Colonic mucosa (tissue), 4 donors: ENCODE data around the gene PTPRT. TPM values are rescaled to one million over a fixed set of nuclear protein-coding genes. Genes with fewer than 3 reads are reported as not detected.

ENCODE experiments used
- DNase-seq: peaks from one replicate; pipeline ENCODE4 v3.0.0-alpha.2; 2020
- H3K27ac ChIP-seq: fragments of 200-600 bp; one replicate; pipeline ENCODE4 v1.8.0; 2021
- H3K27me3 ChIP-seq: fragments of 200-600 bp; one replicate; pipeline ENCODE4 v1.8.0; 2021
- H3K36me3 ChIP-seq: fragments of 200-600 bp; one replicate; pipeline ENCODE4 v1.8.0; 2021
- H3K4me1 ChIP-seq: fragments of 200-600 bp; one replicate; pipeline ENCODE4 v1.8.0; 2021; ENCODE audit warnings: mild to moderate bottlenecking
- H3K4me3 ChIP-seq: fragments of 200-600 bp; one replicate; pipeline ENCODE4 v1.8.0; 2021
- H3K9ac ChIP-seq, 2 donors: one replicate each; pipeline ENCODE4 v1.7.0; 2013; ENCODE audit warnings: control low read depth in 2 of 2, low read depth in 2 of 2, low read length in 2 of 2
- H3K9me3 ChIP-seq: fragments of 200-600 bp; one replicate; pipeline ENCODE4 v1.8.0; 2021
- intact Hi-C: fragments of 100-400 bp; cut with DNase I; formaldehyde crosslinking; loops from one replicate; pipeline ENCODE4 v1.14.1; 2022
- total RNA-seq, 2 donors: library from RNA; stranded (reverse); fragmentation: NEBNext Ultra II Directional in 1 of 2; extraction: Animal tissue kit (Norgen Biotek cat#: 25700) in 1 of 2; gene quantifications; one replicate each; pipeline ENCODE4 v1.2.1, GENCODE V29; 2021
- TF ChIP-seq, protein P1 (sequence below): fragments of 200-600 bp; IDR thresholded peaks from one replicate; pipeline ENCODE4 v1.8.0; 2022; ENCODE audit warnings: antibody characterized with exemption, mild to moderate bottlenecking
- donor health status: healthy.
- donor health status: DM: no; HTN: no; CAD: no.
- donor health status: DM: no; HTN: no; CAD: no.

The PTPRT gene
- total RNA-seq, 2 donors from 2014 or later: 0.11 to 0.12 TPM

DNA sequence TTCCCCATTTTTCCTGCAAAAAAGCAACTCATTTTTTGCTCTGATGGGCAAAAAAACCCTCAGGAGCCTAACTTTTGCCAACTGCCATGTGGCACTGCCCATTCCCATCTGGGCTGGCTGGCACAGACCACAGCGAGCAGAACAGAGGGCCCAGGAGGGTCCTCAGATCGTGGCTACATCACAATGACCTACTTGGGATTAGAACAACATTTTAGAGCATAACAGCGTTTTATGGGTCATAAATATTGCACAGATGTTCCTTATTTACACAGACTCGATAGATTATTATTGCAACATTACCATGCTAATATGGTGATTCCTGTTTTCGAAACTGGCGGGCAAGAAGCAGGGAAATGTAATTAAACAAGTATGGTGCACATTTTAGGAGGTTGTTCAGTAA, 28.0 kb downstream of the PTPRT start:
- Histone ChIP-seq H3K4me3 (no peak overlapping the region), H3K9me3 (no peaks in the 10 kb centered on the region), H3K4me1 (no peaks in the 10 kb centered on the region), H3K9ac (no peak overlapping the region), H3K27ac (no peak overlapping the region), H3K36me3 (no peaks in the 10 kb centered on the region), H3K27me3 (no peaks in the 10 kb centered on the region)
- TF ChIP-seq, protein P1, sequence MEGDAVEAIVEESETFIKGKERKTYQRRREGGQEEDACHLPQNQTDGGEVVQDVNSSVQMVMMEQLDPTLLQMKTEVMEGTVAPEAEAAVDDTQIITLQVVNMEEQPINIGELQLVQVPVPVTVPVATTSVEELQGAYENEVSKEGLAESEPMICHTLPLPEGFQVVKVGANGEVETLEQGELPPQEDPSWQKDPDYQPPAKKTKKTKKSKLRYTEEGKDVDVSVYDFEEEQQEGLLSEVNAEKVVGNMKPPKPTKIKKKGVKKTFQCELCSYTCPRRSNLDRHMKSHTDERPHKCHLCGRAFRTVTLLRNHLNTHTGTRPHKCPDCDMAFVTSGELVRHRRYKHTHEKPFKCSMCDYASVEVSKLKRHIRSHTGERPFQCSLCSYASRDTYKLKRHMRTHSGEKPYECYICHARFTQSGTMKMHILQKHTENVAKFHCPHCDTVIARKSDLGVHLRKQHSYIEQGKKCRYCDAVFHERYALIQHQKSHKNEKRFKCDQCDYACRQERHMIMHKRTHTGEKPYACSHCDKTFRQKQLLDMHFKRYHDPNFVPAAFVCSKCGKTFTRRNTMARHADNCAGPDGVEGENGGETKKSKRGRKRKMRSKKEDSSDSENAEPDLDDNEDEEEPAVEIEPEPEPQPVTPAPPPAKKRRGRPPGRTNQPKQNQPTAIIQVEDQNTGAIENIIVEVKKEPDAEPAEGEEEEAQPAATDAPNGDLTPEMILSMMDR: no peak
- intact Hi-C loops: no loop called here
- DNase-seq: no peak

DNA sequence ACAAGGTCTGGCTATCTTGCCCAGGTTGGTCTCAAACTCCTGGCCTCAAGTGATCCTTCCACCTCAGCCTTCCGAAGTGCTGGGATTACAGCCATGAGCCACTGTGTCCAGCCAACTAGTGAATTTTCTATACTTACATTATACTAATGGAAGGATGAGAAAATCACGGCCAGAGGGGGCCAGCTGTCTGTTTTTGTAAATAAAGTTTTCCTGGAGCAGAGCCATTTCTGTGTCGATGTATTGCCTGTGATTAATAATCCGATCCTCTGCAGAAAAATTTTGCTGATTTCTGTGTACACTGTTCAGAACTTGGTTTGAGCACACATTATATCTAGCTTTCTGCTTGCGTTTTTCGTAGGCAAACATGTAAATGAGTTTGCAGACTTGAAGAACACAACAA, 28.8 kb downstream of the PTPRT start:
- DNase-seq: no peak
- Histone ChIP-seq H3K36me3 (no peaks in the 10 kb centered on the region), H3K4me1 (no peaks in the 10 kb centered on the region), H3K9ac (no peak overlapping the region), H3K27me3 (no peaks in the 10 kb centered on the region), H3K27ac (no peak overlapping the region), H3K4me3 (no peak overlapping the region), H3K9me3 (no peaks in the 10 kb centered on the region)
- TF ChIP-seq, protein P1: no peak
- intact Hi-C loops: no loop called here

DNA sequence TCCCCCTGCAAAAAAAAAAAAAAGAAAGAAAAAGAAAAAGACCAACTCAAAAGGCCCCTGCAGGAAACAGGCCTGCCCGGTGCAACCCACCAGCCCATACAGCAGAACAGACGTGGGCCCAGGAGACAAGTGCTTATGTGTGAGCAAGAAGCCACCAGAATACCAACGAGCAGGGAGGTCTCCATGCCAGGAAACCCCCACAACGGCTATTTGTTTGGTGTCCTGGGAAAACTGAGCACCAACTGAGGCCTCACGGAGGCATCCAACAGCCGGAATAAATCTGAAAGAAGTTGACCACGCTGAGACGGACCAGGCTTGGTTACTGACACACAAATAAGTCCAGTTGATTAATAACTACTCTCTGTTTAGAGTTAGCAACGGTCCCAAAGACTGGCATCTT, 29.7 kb downstream of the PTPRT start:
- no peak overlapping the region for H3K27ac ChIP-seq
- H3K27me3 ChIP-seq: no peaks in the 10 kb centered on the region
- H3K36me3 ChIP-seq: no peaks in the 10 kb centered on the region
- no peak overlapping the region for H3K4me3 ChIP-seq
- H3K9me3 ChIP-seq: no peaks in the 10 kb centered on the region
- DNase-seq: no peak
- no peaks in the 10 kb centered on the region for H3K4me1 ChIP-seq
- intact Hi-C loops: no loop called here
- TF ChIP-seq, protein P1: no peak
- H3K9ac ChIP-seq: no peak overlapping the region

DNA sequence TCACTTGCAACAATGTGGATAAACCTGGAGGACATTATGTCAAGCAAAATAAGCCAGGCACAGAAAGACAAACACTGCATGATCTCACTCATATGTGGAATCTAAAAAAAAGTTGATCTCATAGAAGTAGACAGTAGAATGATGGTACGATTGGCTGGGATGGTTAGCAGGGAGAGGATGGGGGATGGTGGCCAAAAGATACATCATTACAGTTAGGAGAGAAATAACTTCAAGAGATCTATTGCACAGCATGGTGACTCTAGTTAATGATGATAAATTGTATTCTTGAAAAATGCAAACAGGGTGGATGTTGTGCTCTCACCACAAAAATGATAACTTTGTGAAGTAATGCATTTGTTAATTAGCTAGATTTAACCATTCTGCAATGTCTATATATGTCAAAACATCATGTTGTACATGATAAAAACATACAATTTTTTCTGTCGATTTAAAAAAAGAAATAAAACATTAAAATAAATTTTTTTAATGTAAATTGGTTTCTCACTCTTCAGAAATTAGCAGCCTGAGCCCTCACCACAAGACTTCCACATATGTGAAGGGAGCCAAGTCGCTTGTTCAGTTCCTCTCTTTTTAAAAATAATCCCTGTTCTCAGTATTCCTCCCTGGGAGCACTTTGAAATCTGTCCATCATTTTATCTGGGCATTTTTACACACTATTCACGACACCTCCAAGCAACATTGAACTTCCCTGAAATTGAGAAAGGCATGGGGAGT, 34.2 kb downstream of the PTPRT start:
- Histone ChIP-seq H3K27ac (no peak overlapping the region), H3K27me3 (no peaks in the 10 kb centered on the region), H3K36me3 (no peaks in the 10 kb centered on the region), H3K4me1 (no peaks in the 10 kb centered on the region), H3K4me3 (no peak overlapping the region), H3K9me3 (no peaks in the 10 kb centered on the region), H3K9ac (no peak overlapping the region)
- TF ChIP-seq, protein P1: no peak
- no peak for DNase-seq
- intact Hi-C loops: no loop called here

DNA sequence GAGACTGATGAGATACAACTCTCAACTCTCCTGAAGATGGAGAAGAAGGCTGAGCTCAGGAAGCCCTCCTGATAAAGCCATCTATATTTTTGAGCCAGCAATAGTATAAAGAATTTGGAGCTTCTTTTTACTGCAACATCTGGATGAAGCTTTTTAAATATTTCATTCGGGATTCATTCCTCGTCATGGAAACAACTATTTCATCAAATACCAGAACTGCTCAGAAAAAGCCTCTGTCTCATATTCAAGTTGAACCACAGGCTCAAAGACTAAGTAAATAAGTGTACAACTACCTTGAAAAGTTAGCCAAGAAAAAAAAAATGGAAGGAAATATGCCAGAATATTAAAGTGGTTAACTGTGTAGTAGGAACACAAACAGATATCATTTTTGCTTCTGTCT, 37.8 kb downstream of the PTPRT start:
- DNase-seq: no peak
- no peaks in the 10 kb centered on the region for H3K36me3 ChIP-seq
- intact Hi-C loops: no loop called here

More for the DNA sequence above, 37.8 kb downstream of the PTPRT start:
- TF ChIP-seq, protein P1: no peak
- Histone ChIP-seq H3K27ac (no peak overlapping the region), H3K27me3 (no peaks in the 10 kb centered on the region), H3K4me3 (no peak overlapping the region), H3K9ac (no peak overlapping the region), H3K9me3 (no peaks in the 10 kb centered on the region), H3K4me1 (no peaks in the 10 kb centered on the region)
